ENCODE results near the gene KDM6B. TPM values are rescaled to one million over a fixed set of nuclear protein-coding genes. Genes with fewer than 3 reads are reported as not detected.
A peak's percentile ranks its signal among the peaks of the same experiment; 100 is the strongest.

Gene KDM6B, protein sequence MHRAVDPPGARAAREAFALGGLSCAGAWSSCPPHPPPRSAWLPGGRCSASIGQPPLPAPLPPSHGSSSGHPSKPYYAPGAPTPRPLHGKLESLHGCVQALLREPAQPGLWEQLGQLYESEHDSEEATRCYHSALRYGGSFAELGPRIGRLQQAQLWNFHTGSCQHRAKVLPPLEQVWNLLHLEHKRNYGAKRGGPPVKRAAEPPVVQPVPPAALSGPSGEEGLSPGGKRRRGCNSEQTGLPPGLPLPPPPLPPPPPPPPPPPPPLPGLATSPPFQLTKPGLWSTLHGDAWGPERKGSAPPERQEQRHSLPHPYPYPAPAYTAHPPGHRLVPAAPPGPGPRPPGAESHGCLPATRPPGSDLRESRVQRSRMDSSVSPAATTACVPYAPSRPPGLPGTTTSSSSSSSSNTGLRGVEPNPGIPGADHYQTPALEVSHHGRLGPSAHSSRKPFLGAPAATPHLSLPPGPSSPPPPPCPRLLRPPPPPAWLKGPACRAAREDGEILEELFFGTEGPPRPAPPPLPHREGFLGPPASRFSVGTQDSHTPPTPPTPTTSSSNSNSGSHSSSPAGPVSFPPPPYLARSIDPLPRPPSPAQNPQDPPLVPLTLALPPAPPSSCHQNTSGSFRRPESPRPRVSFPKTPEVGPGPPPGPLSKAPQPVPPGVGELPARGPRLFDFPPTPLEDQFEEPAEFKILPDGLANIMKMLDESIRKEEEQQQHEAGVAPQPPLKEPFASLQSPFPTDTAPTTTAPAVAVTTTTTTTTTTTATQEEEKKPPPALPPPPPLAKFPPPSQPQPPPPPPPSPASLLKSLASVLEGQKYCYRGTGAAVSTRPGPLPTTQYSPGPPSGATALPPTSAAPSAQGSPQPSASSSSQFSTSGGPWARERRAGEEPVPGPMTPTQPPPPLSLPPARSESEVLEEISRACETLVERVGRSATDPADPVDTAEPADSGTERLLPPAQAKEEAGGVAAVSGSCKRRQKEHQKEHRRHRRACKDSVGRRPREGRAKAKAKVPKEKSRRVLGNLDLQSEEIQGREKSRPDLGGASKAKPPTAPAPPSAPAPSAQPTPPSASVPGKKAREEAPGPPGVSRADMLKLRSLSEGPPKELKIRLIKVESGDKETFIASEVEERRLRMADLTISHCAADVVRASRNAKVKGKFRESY (N-terminal part only)
- 10 to 100 TPM in 1 of 2 donors, 1 to 10 TPM in 1; 3.5 to 11.5 TPM for total RNA-seq
- polyA plus RNA-seq: 1 to 10 TPM; 2.5 to 3.2 TPM

DNA sequence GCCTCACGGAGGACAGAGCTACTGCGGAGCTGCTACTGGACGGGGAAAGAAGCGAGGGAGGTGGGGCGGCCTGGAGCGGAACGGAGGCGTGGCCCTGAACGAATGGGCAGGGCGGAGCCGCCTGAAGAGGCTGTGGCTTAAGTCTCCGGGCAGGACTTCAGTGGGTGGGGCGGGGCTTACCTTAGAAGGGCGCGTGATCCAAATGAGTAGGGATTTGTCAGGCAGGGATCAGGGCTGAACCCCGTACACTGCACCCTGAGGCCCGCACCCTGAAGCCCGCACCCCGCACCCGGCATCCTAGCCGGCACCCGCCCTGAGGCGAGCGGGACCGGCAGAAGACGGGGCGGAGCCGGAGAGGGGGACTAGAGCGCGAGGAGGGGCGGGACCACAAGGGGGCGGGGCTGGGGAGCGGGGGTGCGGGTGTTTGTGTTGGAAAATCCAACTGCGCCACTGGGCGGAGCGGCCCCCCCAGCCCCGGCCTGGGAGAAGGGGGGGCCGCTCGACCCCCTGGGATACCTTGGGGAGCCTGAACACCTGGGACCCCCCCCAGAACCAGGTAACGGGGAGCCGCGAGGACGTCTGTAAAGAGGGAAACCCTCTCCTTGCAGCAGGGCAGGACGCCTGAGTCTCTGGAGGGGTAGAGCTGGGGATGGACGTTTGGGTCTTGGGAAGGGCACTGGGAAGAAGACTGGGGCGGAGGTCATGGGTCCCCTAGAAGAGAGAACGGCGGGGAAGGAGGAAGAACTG is at the start of gene KDM6B:
KDM6B (plus strand) TSS at position 423 of the 747 bp plus-strand sequence. CDS start 11,338 bp downstream, outside the sequence.
- under 1% methylated on average over 49 of the region's 49 CpGs for WGBS
- peak within 1 kb of the TSS; percentile 98 to 99 for H3K27ac ChIP-seq (ENCODE audit: low read depth in 1 of 2, low read length in 2 of 2)
- H3K9me3 ChIP-seq (ENCODE audit: control insufficient read depth in 4 of 4, low read length in 3 of 4): no peaks in the 10 kb centered on the region
- no peaks in the 10 kb centered on the region for H3K27me3 ChIP-seq (ENCODE audit: control insufficient read depth in 4 of 4, insufficient read depth in 4 of 4, low read length in 3 of 4)
- H3K36me3 ChIP-seq (ENCODE audit: control insufficient read depth in 4 of 4, insufficient read depth in 3 of 4, low read depth in 1 of 4, low read length in 3 of 4): no peaks in the 10 kb centered on the region
- peak in 1 of 2 donors; percentile 53 for TF ChIP-seq RXRA (IDR thresholded peaks at IDR 0.05)
- no peak for TF ChIP-seq SP1 (IDR thresholded peaks at IDR 0.05)
- TF ChIP-seq TAF1 (conservative IDR thresholded peaks at IDR 0.05): no peak
- peak in 1 of 2 donors; percentile 17 for TF ChIP-seq JUND (IDR thresholded peaks at IDR 0.05)
- TF ChIP-seq NR2F2 (IDR thresholded peaks at IDR 0.05): no peak
- TF ChIP-seq, protein P1, sequence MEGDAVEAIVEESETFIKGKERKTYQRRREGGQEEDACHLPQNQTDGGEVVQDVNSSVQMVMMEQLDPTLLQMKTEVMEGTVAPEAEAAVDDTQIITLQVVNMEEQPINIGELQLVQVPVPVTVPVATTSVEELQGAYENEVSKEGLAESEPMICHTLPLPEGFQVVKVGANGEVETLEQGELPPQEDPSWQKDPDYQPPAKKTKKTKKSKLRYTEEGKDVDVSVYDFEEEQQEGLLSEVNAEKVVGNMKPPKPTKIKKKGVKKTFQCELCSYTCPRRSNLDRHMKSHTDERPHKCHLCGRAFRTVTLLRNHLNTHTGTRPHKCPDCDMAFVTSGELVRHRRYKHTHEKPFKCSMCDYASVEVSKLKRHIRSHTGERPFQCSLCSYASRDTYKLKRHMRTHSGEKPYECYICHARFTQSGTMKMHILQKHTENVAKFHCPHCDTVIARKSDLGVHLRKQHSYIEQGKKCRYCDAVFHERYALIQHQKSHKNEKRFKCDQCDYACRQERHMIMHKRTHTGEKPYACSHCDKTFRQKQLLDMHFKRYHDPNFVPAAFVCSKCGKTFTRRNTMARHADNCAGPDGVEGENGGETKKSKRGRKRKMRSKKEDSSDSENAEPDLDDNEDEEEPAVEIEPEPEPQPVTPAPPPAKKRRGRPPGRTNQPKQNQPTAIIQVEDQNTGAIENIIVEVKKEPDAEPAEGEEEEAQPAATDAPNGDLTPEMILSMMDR (IDR thresholded peaks at IDR 0.05; ENCODE audit: low read depth, low read length, missing input control): no peak
- no peak for TF ChIP-seq EGR1 (IDR thresholded peaks at IDR 0.05; ENCODE audit: low read depth in 2 of 2)
- peak in 1 of 2 donors; percentile 50 for TF ChIP-seq RAD21 (IDR thresholded peaks at IDR 0.05)
- TF ChIP-seq, protein P2, sequence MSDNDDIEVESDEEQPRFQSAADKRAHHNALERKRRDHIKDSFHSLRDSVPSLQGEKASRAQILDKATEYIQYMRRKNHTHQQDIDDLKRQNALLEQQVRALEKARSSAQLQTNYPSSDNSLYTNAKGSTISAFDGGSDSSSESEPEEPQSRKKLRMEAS (IDR thresholded peaks at IDR 0.05): no peak
- TF ChIP-seq FOXA2 (IDR thresholded peaks at IDR 0.05): no peak
- peak; percentile 37 for TF ChIP-seq YY1 (IDR thresholded peaks at IDR 0.05)
- TF ChIP-seq, protein P3, sequence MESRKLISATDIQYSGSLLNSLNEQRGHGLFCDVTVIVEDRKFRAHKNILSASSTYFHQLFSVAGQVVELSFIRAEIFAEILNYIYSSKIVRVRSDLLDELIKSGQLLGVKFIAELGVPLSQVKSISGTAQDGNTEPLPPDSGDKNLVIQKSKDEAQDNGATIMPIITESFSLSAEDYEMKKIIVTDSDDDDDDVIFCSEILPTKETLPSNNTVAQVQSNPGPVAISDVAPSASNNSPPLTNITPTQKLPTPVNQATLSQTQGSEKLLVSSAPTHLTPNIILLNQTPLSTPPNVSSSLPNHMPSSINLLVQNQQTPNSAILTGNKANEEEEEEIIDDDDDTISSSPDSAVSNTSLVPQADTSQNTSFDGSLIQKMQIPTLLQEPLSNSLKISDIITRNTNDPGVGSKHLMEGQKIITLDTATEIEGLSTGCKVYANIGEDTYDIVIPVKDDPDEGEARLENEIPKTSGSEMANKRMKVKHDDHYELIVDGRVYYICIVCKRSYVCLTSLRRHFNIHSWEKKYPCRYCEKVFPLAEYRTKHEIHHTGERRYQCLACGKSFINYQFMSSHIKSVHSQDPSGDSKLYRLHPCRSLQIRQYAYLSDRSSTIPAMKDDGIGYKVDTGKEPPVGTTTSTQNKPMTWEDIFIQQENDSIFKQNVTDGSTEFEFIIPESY (IDR thresholded peaks at IDR 0.05): peak; percentile 55
- TF ChIP-seq FOXA1 (IDR thresholded peaks at IDR 0.05): no peak
- no peak for TF ChIP-seq HNF4G (IDR thresholded peaks at IDR 0.05)
- TF ChIP-seq GABPA (IDR thresholded peaks at IDR 0.05 in 1 of 2, conservative IDR thresholded peaks at IDR 0.05 in 1 of 2): no peak
- TF ChIP-seq, protein P4, sequence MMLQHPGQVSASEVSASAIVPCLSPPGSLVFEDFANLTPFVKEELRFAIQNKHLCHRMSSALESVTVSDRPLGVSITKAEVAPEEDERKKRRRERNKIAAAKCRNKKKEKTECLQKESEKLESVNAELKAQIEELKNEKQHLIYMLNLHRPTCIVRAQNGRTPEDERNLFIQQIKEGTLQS (IDR thresholded peaks at IDR 0.05): no peak
- peak; percentile 60 to 68 for TF ChIP-seq HNF4A (conservative IDR thresholded peaks at IDR 0.05)
- TF ChIP-seq, protein P5, sequence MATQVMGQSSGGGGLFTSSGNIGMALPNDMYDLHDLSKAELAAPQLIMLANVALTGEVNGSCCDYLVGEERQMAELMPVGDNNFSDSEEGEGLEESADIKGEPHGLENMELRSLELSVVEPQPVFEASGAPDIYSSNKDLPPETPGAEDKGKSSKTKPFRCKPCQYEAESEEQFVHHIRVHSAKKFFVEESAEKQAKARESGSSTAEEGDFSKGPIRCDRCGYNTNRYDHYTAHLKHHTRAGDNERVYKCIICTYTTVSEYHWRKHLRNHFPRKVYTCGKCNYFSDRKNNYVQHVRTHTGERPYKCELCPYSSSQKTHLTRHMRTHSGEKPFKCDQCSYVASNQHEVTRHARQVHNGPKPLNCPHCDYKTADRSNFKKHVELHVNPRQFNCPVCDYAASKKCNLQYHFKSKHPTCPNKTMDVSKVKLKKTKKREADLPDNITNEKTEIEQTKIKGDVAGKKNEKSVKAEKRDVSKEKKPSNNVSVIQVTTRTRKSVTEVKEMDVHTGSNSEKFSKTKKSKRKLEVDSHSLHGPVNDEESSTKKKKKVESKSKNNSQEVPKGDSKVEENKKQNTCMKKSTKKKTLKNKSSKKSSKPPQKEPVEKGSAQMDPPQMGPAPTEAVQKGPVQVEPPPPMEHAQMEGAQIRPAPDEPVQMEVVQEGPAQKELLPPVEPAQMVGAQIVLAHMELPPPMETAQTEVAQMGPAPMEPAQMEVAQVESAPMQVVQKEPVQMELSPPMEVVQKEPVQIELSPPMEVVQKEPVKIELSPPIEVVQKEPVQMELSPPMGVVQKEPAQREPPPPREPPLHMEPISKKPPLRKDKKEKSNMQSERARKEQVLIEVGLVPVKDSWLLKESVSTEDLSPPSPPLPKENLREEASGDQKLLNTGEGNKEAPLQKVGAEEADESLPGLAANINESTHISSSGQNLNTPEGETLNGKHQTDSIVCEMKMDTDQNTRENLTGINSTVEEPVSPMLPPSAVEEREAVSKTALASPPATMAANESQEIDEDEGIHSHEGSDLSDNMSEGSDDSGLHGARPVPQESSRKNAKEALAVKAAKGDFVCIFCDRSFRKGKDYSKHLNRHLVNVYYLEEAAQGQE (IDR thresholded peaks at IDR 0.05): no peak
- peak within 1 kb of the TSS; percentile 59 to 72 (median 67) for H3K4me3 ChIP-seq (ENCODE audit: low read depth in 1 of 3, low read length in 3 of 3)
- peak; percentile 88 for DNase-seq (ENCODE audit: low spot score)
- peak within 1 kb of the TSS; percentile 64 to 77 for H3K9ac ChIP-seq (ENCODE audit: low read depth in 1 of 2, low read length in 2 of 2)
- peaks cover 7 to 44% (median 33%) of the 10 kb centered on the region in 4 donors for H3K4me1 ChIP-seq (ENCODE audit: control insufficient read depth in 4 of 4, insufficient read depth in 4 of 4, low read length in 3 of 4)

All from liver (tissue), 9 donors.